Measurements from ENCODE around the gene NOBOX. TPM values are rescaled to one million over a fixed set of nuclear protein-coding genes. Genes with fewer than 3 reads are reported as not detected.

NOBOX gene
- total RNA-seq, result not detected in 2 replicates

DNA sequence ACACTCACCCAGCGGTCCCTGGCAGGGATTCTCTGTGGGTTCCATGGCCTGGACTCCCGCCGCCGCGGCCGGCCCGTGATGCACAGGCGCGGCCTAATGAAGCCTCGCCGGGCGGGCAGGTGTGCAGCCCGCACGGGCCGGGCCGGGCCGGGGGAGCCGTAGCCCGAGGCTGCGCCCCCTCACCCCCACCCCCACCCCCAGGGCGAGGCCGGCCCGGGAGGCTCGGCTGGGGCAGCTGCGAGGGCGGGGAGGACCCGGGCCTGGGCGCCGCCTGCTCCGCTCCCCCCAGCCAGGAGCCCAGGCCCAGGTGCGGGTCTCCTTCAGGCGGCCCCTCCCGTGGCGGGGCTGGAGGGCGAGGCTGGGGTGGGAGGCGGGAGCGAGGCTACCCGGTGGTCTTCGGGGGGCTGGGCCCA lies at the start of gene NOBOX:
Gene NOBOX (minus strand): TSS at position 45 of the 413 bp plus-strand sequence.

DNA sequence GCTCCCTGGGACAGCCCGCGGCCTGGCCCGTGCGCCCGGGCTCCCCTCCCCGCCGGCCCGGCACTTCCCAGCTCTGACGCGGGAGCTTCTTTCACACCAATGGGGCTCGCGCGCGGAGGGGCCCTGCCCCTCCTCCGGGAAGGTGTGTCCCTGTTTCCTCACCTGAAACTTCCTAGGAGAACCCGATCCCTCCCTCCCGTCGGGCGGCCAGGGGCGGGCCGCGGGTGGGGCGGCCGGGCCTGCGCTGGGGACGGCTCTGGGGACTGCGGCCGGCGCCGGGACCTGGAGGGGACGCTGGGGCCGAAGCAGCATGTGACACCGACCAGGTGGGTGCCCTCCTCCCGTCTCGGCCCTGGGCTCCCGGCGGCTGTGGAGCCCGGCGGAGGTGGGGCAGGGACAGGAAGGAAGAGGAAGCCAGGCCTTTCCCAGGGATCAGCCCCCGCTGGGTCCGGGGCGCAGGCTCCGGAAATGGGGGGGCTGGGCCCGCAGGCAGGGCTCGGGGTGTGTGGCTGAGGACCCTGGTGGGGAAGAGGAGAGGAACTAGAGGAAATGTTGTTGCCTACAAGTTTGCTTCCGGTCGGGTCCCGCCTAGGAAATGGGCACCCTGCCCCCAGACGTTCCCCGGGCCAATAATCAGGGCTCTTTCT lies 48.2 kb downstream of the NOBOX start, which contains the start of gene ARHGEF5:
Gene ARHGEF5 (plus strand): TSS at position 227 of the 647 bp plus-strand sequence. CDS start 7,268 bp downstream, outside the sequence.

Other genes with a start within 250 kb of the NOBOX start
- 1.7 TPM in 1 of 2 replicates, not detected in the other for gene CTAGE4, start 220.2 kb downstream of the NOBOX start, total RNA-seq
- 1.5 and 2.1 TPM in 2 replicates for gene ARHGEF35, start 207.9 kb downstream of the NOBOX start, total RNA-seq
- gene OR2A42, start 164.1 kb downstream of the NOBOX start, total RNA-seq, result under 0.01 TPM in 1 of 2 replicates, not detected in the other
- gene OR2A7, start 138.9 kb downstream of the NOBOX start, total RNA-seq, result 0.12 TPM in 1 of 2 replicates, not detected in the other
- 0.44 TPM in 1 of 2 replicates, not detected in the other for gene CTAGE8, start 134.4 kb downstream of the NOBOX start, total RNA-seq
- not detected in 2 replicates for gene OR2A1, start 91.3 kb downstream of the NOBOX start, total RNA-seq
- gene ARHGEF5, start 48.3 kb downstream of the NOBOX start, total RNA-seq, result 1.3 and 3.4 TPM in 2 replicates

All from uterine smooth muscle cell (primary cell).